AG10803 (cell line): ENCODE data around the gene WNK3.

ENCODE experiments used
- DNase-seq: peaks from one replicate; pipeline ENCODE4 v3.0.0; 2010; ENCODE audit warnings: low read depth
- H3K4me3 ChIP-seq: 2 replicates; pipeline ENCODE4 v1.5.1; 2011; ENCODE audit warnings: mild to moderate bottlenecking, low read length, control low read depth
- CTCF ChIP-seq: conservative IDR thresholded peaks from 2 replicates; pipeline ENCODE4 v1.5.1; 2011; ENCODE audit warnings: mild to moderate bottlenecking, low read length, control low read depth, inconsistent platforms

WNK3 gene

GRCh38 chrX:54246866-54247265 lies 111.0 kb downstream of the WNK3 start:
- TF ChIP-seq CTCF: no peak
- no peak overlapping the region for H3K4me3 ChIP-seq
- DNase-seq: peak; percentile 36

DNA sequence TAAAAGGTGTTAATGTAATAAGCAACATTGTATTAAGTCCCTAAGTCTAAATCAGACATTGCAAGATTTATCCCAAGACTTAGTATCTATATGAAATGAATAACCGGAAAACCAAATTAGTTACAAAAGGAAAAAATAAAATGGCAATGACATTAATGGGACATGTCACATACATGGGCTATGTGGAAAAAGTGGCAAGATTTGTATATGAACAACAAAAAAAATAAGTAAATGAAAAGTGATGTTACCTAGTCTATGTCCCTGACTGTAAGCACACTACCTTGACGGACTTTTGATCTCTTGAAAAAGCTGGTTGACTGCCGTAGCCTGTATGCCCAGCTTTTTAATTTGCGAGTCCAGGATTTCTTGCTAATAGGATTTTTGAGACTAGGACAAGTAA lies 119.3 kb downstream of the WNK3 start:
- H3K4me3 ChIP-seq: no peak overlapping the region
- no peak for TF ChIP-seq CTCF
- no peak for DNase-seq

DNA sequence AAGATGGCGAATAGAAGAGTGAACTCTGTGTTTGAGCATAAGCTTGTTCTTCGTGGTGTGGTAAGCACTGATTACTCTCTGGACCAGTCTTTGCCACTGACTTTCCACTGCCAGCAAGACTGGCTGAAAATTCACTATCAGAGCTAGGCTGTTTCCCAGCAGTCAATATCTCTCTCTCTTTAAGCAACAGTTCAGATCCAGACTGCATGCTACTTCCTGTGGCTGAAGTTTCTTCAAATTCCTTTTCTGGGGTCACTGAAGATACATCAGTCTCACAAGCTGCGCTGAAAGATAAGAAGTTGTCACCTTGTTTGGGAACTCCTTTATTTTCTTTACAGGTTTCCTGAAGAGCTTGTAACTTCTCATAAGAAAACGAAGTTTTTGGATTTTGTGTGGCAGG lies 120.8 kb downstream of the WNK3 start:
- no peak for TF ChIP-seq CTCF
- DNase-seq: no peak
- H3K4me3 ChIP-seq: no peak overlapping the region

GRCh38 chrX:54230435-54231148 lies 127.3 kb downstream of the WNK3 start:
- no peak for TF ChIP-seq CTCF
- H3K4me3 ChIP-seq: no peak overlapping the region
- DNase-seq: peak; percentile 31

- no peak for TF ChIP-seq CTCF
- DNase-seq: no peak
- no peak overlapping the region for H3K4me3 ChIP-seq
Observed at GRCh38 chrX:54223581-54223980, 134.3 kb downstream of the WNK3 start.

DNA sequence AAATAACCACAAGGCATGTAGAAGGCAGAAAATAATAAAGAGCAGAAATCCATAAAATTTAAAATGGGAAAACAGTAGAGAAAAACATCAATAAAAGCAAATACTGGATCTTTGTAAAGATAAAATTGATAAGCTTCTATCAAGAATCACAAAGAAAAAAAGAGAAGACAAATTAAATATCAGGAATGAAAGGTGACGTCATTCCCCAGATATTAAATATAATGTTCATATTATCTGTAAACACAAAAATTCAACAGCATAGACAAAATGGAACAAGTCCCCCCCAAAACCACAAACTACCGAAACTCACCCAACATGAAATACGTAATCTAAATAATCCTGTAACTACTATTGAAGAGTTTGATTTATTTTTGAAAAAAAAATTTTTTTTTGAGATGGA lies 144.2 kb downstream of the WNK3 start:
- no peak for TF ChIP-seq CTCF
- no peak for DNase-seq
- H3K4me3 ChIP-seq: no peak overlapping the region

GRCh38 chrX:54208531-54208930 lies 149.3 kb downstream of the WNK3 start:
- TF ChIP-seq CTCF: no peak
- H3K4me3 ChIP-seq: no peak overlapping the region
- DNase-seq: peak; percentile 6
